GM18520 (cell line): ENCODE data around the gene MYOD1.

Experiments
- ATAC-seq: cut with Tn5 transposase; IDR thresholded peaks from one replicate; pipeline ENCODE4 v1.9.1; 2021; ENCODE audit not compliant: unreplicated experiment

The MYOD1 gene

GRCh38 chr11:17719028-17719937 is at the start of gene MYOD1:
TSS of gene MYOD1 (plus strand) at chr11:17719571. CDS start at chr11:17719783, 212 bp downstream.
- ATAC-seq: no peak

GRCh38 chr11:17672469-17672868 is 46.9 kb upstream of the MYOD1 start:
- ATAC-seq: no peak

GRCh38 chr11:17673951-17674350 is 45.4 kb upstream of the MYOD1 start:
- ATAC-seq: no peak

- no peak for ATAC-seq
These were observed 36.5 kb upstream of the MYOD1 start for GRCh38 chr11:17682848-17683247.

- no peak for ATAC-seq
These were observed 35.8 kb upstream of the MYOD1 start for GRCh38 chr11:17683377-17684161.

- no peak for ATAC-seq
These were observed 34.8 kb upstream of the MYOD1 start for GRCh38 chr11:17684550-17684949.

- no peak for ATAC-seq
These were observed 33.0 kb upstream of the MYOD1 start for GRCh38 chr11:17686231-17686980.

GRCh38 chr11:17687946-17688670 is 31.3 kb upstream of the MYOD1 start:
- ATAC-seq: no peak

- ATAC-seq: no peak
These were observed 27.8 kb upstream of the MYOD1 start for GRCh38 chr11:17691550-17691949.

GRCh38 chr11:17691976-17692375 is 27.4 kb upstream of the MYOD1 start:
- ATAC-seq: no peak

- no peak for ATAC-seq
These were observed 26.4 kb upstream of the MYOD1 start for GRCh38 chr11:17692931-17693330.

- no peak for ATAC-seq
These were observed 25.8 kb upstream of the MYOD1 start for GRCh38 chr11:17693531-17693930.

- ATAC-seq: no peak
These were observed 24.8 kb upstream of the MYOD1 start for GRCh38 chr11:17694494-17695110.

GRCh38 chr11:17695454-17696441 is 23.6 kb upstream of the MYOD1 start:
- no peak for ATAC-seq

- no peak for ATAC-seq
These were observed 22.6 kb upstream of the MYOD1 start for GRCh38 chr11:17696741-17697140.

GRCh38 chr11:17697175-17697949 is 22.0 kb upstream of the MYOD1 start:
- ATAC-seq: no peak

GRCh38 chr11:17699147-17700114 is 19.9 kb upstream of the MYOD1 start:
- no peak for ATAC-seq
